ELR (cell line): ENCODE results near the gene ANO1.

Experiments
- DNase-seq: peaks from one replicate; pipeline ENCODE4 v3.0.0-alpha.2; 2015; ENCODE audit warnings: low read depth

ANO1 gene

DNA sequence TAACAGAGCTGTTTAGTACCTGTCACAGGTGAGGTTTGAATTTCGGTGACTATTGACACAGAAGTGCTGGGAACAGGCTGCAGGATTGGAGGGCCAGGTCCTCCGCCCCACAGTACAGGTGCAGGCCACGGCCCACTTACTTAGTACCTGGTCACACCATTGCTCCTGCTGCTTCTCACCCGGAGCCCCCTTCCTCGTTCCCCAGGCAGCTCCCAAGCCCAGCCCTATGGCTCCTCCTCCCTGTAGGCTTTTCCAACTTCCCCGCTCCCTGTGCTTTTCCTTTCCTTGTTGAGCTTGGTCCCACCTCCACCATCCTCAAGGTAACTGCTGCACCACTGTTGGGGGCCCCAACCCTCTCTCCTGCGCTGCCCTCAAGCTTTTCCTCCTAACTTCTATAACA, 27.9 kb upstream of the ANO1 start:
- no peak for DNase-seq

DNA sequence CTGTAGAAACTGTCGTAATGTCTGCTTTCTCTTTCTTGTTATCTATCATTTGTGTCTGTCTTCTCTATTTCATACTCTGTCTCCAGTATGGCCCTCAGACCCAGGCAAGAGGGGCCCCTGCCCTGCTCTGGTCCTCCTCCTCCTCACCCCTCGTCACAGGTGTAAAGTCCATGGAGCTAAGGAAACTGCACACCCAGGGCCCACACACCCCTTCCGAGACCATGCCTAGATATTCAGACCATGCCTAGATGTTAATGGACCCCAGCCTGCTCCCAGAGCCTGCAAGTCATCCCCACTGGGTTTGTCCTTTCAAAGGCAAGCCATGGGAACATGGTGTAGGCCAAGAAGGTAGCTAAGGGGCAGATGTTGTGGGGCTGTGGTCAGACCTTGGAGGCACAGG, 24.1 kb upstream of the ANO1 start:
- DNase-seq: no peak

DNA sequence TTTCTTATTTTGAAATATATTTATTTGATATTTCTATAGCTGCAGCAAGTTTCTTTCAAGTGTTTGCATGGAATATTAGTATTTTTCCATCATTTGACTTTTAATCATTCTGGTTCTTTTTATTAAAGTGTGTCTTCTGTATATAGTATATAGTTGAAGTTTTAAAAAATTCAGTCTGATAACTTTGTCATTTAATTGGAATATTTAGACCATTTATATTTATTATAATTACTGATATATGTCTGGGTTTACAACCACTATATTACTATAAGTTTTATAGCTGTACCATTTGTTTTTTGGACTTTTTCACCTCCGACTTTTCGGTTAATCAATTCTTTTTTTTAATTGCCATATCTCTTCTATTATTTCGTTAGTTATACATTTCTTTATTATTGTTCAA, 22.7 kb upstream of the ANO1 start:
- DNase-seq: no peak

DNA sequence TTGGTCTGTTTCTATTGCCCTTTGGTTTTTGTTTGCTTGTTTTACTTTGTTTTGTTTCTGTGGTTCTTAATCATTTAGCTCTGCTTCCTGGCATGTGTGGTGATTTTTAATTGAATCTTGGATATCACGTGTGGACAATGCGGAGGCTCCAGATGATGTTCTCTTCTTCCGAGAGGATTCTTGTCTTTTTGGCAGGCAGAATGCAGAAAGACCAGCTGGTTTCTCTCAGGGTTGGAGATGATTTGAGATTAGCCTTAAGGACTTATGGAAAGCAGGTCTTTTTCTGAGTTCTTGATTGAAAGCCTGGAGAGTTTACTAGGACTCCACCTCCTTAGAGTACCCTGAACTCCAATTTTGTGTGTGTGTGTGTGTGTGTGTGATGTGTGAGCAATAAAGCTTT, 21.0 kb upstream of the ANO1 start:
- DNase-seq: no peak

DNA sequence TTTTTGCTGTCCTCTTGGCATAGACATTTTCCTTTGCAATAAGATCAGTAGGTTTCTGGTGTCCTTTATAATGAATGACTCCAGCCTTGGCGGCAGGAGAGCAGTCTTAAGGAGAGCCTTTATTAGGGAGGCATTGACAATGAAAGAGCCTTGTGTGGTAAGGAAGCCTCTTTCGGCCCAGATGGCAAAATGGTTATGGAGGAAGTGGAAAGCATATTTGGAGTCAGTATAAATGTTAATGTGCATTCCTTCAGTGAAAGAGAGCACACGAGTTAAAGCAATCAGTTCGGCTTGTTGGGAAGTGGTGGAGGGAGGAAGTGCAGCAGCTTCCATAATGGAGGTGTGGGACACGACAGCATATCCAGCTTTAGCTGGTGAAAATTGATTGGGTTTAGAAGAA, 18.1 kb upstream of the ANO1 start:
- DNase-seq: no peak

DNA sequence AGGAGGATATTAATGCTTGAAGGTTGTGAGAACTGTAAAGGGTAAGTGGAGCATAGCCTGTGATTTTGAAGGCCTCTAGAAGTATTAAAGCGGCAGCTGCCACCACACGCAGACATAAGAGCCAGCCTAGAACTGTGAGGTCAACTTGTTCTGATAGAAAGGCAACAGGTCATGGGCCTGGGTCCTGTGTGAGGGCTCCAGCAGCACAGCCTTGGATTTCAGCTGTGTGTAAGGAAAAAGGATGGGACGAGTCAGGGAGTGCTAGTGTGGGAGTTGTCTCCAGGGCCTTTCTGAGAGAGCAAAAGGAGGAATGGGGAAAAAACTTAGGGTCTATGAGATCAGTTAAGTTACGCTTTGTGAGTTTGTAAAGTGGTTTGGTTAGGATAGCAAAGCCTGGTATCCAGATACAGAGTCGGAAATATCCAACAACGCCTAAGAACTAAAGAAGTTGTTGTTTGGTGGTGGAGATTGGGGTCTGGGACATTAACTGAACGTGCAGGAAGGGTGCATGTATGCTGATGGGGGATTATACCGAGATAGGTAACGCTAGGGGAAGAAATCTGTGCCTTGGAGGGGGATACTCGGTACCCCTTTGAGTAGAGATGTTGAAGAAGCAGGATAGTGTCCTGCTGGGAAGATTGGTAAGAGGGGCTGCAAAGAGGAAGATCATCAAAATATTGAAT, 17.4 kb upstream of the ANO1 start:
- no peak for DNase-seq

DNA sequence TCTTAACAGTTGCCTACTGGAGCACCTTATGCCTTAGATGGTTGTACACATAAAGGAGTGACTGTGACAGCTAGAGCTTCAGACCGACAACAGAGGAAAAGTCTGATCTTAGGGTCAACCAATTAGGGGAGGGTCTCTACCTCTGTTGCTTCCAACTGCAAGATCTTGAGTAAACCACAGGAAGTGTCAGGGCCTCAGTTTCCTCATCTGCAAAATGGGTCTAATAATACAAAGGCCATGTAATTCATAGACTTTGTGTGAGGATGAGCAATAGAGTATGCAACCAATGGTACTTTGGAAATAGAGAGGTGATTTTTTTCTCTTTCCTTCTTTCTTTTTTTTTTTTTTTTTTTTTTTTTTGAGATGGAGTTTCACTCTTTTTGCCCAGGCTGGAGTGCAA, 16.4 kb upstream of the ANO1 start:
- DNase-seq: no peak

DNA sequence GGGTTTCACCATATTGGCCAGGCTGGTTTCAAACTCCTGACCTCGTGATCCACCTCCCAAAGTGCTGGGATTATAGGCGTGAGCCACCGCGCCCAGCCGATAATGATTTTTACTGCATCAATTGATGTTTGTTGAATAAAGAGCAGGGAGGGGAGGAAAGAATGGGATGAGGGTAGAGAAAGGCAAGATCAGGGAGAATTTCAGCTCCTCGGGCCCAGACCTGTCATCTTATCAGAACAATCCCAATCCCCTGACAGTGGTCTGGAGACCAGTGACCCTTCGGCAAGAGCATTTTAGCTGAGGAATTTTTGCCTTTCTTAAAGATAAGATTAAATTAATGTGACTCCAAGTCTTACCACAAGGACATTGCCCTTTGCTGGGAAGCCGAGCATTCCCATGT, 15.0 kb upstream of the ANO1 start:
- no peak for DNase-seq

DNA sequence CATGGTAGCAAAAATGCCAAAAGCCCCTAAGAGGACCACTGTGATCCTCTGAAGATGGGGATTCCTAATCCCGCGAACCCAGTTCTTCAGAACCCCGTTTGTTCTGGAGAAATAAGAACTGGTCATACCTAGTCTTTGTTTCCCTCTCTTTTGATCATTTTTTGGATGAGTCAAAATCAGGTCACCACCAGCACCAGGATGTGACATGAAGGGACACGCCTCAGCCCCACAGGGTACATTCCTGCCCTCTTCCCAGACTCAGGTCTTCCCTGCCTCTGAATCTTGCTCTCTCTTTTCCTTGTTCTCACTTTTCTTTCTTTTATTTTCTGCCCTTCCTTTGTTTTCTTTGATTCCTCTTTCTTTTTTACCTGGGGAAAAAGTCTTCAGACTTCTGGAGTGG, 14.6 kb upstream of the ANO1 start:
- DNase-seq: no peak

DNA sequence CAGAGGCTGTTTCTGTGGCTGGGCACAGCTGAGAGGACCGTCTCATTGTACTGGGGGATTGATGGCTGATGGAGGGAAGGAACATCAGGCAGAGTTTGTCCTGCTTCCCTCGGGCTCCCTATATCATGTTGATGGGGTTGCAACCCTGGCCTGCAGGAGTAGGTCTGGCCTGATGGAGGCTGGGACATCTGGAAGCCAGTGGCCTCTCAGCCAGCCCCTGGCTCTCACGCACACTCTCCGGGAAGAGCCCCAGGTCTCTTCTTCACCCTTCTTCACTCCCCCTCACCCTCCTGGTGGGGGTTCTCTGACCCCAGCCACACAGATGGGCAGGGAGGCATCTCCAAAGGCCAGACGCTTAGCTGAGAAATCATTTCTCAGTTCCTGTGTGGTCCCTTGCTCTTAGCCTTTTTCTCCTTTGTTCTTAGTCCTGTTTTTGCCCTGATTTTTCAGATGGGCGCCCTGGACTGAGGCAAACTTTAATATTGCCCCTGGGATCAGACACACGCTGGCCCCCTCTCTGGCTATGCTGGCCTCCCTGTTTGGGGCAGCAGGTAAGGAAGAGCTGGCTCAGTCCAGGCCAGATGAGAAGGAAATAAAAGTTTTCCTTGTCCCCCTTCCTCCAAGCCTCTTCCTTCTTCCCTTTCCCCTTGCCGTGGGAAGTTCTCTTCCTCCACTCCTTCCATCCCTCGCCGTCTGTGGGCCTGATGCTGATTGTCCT, 13.9 kb upstream of the ANO1 start:
- no peak for DNase-seq

DNA sequence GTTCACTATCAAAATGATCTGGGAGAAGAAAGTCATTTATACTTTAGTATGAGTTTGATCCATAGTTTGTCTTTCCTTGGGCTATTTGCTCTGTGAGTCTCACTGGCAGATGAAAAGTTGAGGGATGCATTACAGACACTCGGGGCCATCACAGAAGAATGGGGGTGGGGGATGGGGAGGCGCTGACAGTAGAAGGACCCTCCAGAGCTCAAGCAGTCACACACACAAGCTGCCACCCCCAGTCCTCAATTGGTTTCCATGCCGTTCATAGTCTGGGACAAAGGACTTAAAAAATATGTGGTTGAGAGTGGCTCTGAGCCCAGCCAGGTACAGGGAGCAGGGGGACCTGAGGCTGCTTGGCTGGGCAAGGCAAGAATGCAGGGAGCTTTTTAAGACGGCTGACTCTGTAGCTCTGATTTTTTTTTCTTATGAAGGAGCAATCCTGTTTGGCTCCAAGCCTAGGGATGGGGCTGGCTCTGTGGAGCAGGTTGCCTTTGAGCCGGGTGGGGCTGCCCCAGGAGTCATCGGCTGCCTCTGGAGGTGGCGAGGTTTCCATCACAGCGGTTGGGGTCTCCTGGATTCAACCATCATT, 13.3 kb upstream of the ANO1 start:
- no peak for DNase-seq

DNA sequence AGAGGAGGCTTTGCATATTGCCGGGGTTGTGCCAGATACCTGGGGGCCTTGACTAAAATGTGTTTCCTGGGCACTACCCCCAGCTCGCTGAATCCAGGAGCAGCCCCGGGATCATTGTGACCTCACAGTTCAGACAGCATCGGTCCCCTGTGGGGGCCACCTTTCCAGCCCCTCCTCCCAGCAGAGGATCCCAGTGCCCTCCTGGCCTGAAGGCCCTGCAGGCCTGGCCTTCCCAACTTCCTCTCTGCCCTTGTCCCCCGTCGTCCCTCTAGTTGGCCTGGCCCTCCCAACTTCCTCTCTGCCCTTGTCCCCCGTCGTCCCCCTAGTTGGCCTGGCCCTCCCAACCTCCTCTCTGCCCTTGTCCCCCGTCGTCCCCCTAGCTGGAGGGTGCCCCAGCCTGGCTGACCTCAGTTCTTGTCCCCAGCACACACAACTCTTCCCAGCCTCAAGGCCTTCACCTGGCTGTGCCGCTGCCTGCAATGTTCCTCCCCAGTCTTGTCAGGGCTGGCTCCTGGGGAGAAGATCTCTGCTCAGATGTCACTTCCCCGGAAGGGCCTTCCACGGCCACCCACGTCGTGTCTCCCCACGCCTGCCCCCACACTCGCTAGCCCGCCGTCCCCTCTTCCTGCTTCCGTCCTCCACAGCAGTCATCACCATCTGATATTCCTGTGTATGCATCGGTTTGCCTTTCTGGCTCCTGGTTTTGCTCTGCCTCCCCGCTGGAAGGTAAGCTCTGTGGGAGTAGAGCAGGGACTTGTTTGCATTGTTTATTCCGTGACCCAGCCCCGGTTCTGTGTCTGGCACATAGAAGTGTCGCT, 12.6 kb upstream of the ANO1 start:
- no peak for DNase-seq

DNA sequence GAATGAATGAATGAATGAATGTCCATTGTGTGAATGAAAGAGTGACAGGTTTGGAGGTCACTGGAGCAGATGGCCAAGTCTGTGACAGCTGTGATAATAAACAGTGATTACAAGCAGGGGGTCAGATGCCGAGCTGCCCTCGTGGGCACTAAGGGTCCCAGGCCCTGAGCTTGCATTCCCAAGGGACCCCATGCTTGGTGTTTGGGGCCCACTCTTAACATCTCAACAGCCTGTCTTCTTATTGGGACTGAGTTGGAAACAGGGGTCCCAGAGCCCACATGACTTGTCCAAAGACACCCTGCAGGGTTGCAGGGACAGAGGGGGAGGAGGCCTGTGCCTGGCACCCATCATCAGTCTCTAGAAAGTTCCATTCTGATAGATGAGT, 12.0 kb upstream of the ANO1 start:
- no peak for DNase-seq

DNA sequence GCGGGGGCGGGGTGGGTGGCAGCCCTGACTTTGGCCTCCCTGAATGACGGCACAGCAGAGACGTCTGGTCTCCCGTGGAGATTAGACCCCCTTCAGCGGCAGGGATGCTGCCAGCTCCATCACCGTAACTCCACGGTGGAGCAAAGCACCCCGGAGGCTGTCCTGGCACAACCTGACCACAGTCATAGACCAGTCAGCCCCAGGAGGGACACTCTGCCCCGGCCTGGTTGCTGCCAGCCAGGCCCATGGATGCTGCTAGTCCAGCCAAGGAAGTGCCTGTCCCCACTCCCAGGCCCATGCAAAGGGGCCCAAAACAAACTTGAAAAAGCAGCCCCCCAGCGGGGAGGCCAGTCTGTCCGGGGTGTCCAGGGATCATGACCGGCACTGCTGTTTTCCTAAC, 11.5 kb upstream of the ANO1 start:
- no peak for DNase-seq

DNA sequence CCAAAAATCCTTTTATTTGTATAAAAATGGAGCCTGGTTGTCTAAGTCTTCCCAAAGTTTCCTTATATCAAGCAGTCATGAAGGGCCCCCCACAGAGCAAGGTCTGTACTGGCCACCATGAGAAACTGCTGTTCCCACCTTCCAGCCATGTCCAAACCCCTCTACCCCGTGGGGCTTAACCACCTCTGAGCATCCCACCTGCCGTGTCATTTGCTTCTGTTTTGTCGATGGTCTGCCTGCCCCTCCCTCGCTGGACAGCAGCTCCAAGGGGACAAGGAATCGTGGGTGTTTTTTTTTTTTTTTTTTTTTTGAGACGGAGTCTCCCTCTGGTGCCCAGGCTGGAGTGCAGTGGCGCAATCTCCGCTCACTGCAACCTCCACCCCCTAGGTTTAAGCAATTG, 11.1 kb upstream of the ANO1 start:
- DNase-seq: no peak

DNA sequence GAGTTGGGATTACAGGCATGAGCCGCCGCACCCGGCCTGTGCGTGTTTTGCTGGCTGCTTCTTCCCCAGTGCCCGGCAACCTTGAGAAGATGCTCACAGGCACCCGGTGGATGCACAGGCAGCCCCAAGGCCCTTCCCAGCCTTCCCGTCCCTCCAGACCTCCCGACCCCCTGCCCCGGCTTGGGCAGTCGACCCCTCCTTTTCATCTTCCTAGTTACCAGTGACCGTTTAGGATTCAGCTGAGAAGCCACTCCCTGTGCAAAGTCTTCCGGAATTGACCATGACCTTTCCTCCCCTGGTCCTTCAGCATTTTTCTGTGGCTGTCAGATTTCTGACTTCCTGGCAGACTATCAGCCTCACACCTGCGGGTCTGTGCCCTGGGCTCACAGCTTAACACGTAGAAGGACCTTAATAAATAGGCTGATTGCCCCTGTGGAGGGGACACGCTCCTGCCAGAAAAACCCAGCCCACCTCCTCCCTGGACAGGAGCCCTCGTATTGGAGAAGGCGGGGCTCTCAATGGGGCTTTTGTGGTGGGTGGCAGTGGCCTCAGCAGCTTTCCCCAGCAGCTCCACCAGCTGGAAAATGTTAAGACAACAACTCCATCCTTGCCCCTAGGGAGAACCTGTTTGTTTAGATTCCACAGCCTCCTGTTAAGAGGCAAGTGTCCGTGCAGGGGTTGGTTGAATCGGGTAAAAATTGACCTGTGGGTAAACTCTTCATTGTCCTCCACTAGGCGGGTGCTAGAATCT, 10.4 kb upstream of the ANO1 start:
- DNase-seq: no peak

DNA sequence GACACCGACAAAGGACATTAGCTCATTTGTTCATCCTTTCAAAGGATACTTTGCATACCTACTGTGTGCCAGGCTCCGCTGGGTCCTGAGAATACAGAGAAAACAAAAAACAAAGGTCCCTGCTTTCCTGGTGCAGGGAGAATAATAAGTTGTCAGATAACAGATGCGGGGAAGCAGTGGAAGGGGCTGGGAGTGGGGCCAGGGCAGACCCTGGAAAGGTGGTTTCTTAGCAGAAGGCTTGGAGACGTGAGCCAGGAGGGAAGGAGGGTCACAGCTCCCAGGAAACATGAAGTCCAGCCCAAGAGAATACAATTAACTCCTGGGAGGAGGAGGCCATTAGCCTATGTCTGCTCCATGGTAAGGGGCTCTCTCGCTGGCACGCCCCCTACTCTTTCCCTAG, 9.8 kb upstream of the ANO1 start:
- DNase-seq: no peak

DNA sequence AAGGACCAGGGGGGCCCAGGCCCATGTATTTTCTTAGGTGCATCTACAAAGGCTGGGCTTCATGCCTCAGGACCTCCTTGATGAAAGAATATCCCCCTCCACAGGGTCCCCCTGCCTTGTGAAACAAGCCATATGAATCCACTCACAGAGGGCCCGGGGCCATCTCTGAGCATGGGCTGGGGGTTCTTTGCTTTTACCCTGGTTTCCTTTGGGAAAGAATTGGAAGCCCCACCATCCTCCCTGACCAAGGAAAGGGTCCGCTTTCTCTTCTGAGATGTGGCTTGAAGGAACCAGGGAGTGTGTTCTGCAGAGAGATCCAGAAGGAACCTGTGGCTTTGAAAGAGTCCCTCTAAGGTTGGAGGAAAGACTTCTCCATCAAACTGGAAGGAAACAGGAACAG, 9.2 kb upstream of the ANO1 start:
- DNase-seq: no peak

DNA sequence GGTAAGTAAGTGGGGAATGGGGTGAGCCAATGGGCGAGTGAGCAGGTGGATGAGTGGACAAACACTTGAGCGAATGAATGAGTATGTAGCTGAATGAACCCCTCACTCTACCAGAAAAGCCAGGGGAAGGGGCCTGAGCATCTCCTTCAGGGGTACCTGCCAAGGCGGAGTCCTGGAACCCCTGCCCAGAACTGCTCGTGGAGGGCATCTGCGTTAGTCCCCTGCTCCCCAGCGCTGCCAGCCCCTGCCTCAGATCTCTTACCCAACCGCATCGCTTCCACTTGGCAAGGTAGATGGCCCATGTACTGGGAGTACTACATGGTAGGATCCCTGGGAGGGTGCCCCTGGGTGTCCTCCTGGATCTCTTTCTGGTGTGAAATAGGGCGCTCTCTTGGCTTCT, 7.4 kb upstream of the ANO1 start:
- DNase-seq: no peak

DNA sequence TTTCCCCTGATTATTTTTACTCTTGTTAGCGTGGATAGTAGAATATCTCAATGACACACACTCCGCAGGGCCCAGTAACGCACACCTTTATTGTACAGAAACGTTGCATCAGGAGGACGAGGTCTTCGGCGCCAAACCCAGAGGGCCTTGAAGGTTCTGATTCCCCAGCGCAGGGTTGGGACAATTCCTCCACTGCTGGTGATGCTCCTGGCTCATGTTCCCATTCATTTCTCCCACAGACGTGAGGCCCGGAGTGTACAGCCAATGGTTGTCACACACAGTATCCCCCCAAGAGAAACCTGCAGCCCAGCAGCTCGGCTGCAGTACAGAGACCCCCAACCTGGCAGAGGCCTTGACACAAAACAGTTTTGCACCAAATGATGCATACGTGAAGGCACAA, 6.1 kb upstream of the ANO1 start:
- DNase-seq: no peak

DNA sequence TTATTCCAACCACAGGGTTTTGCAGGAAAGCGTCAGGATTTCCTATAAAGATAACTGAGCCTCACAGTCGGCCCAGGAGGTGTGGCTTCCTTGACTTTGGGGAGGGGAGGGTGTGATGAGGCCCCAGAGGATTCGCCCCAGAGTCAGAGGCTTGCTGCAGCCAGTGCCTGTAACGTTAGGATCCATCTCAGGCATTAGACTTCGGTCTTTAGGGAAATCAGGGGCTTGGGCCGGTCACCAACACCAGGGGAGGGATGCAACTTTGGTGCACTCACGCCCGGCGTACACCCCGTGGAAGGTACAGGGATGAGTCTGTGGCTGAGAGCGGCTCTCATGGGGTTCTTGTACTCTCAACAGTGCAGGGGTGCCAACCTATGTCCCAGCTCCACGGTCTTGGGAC, 5.7 kb upstream of the ANO1 start:
- no peak for DNase-seq
